HuH-7 (cell line): ENCODE measurements around the gene ASB10.

Experiments used
- DNase-seq: peaks from one replicate; pipeline ENCODE4 v3.0.0; 2011; ENCODE audit warnings: low spot score

ASB10 gene, protein sequence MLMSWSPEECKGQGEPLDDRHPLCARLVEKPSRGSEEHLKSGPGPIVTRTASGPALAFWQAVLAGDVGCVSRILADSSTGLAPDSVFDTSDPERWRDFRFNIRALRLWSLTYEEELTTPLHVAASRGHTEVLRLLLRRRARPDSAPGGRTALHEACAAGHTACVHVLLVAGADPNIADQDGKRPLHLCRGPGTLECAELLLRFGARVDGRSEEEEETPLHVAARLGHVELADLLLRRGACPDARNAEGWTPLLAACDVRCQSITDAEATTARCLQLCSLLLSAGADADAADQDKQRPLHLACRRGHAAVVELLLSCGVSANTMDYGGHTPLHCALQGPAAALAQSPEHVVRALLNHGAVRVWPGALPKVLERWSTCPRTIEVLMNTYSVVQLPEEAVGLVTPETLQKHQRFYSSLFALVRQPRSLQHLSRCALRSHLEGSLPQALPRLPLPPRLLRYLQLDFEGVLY

DNA sequence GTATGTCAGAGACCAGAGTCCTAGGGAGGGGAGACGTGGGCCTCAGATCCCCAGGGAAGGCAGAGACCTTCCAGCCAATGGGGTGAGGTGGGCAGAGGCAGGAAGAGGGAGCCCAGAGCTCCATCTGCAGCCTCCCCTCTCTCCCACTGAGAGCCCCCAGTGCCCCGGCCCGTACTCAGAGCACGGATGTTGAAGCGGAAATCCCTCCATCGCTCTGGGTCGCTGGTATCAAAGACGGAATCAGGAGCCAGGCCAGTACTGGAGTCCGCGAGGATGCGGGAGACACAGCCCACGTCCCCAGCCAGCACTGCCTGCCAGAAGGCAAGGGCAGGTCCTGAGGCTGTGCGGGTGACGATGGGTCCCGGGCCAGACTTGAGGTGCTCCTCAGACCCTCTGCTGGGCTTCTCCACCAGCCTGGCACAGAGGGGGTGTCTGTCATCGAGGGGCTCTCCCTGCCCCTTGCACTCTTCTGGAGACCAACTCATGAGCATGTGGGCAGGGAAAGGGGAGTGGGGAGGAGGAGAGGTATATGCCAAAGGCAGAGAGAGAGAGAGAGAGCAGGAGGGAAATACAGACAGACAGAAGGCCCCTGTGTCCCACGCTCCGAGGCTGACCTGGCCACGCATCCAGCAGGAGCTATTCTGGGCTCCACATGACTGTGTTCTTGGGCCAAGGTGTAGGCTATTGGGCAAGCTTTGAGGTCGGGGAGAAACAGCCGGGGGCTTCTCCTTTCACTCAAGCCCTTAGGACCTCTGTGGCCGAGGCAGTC lies at the start of gene ASB10:
Gene ASB10 (minus strand): TSS at position 611 of the 769 bp plus-strand sequence. CDS start 120 bp downstream, at position 491.
- DNase-seq, result no peak

DNA sequence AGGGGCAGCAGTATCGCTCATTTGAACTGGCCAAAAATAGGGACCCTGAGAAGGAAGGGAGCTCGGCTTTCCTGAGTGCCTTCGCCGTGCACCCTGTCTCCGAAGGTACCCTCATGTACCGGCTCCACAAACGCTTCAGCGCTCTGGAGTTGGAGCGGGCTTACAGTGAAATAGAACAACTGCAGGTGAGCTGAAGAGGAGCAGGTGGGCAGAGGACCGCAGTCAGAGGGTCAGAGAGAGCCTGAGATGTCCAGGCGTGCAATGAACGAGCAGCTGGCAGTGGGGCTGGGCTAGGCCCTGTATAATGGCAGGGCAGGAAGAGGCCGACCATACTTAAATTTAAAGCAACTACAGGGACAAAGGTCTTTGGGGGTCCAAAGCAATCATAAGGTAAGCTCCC lies 49.4 kb upstream of the ASB10 start:
- no peak for DNase-seq

DNA sequence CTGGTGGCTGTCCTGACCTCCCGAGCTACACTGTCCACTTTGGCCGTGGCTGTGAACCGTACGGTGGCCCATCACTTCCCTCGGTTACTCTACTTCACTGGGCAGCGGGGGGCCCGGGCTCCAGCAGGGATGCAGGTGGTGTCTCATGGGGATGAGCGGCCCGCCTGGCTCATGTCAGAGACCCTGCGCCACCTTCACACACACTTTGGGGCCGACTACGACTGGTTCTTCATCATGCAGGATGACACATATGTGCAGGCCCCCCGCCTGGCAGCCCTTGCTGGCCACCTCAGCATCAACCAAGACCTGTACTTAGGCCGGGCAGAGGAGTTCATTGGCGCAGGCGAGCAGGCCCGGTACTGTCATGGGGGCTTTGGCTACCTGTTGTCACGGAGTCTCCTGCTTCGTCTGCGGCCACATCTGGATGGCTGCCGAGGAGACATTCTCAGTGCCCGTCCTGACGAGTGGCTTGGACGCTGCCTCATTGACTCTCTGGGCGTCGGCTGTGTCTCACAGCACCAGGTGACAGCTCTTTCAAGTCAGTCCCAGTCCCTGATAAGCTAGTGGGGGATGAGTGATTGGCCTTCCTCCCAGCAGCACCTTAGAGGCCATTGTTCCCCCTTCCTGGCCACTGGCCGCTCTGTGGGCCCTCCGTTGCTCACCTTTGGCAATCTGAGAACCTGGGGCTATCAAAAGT lies 48.2 kb upstream of the ASB10 start:
- no peak for DNase-seq

DNA sequence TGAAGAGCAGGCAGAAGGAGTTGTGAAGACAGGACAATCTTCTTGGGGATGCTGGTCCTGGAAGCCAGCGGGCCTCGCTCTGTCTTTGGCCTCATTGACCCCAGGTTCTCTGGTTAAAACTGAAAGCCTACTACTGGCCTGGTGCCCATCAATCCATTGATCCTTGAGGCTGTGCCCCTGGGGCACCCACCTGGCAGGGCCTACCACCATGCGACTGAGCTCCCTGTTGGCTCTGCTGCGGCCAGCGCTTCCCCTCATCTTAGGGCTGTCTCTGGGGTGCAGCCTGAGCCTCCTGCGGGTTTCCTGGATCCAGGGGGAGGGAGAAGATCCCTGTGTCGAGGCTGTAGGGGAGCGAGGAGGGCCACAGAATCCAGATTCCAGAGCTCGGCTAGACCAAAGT lies 46.8 kb upstream of the ASB10 start:
- no peak for DNase-seq

DNA sequence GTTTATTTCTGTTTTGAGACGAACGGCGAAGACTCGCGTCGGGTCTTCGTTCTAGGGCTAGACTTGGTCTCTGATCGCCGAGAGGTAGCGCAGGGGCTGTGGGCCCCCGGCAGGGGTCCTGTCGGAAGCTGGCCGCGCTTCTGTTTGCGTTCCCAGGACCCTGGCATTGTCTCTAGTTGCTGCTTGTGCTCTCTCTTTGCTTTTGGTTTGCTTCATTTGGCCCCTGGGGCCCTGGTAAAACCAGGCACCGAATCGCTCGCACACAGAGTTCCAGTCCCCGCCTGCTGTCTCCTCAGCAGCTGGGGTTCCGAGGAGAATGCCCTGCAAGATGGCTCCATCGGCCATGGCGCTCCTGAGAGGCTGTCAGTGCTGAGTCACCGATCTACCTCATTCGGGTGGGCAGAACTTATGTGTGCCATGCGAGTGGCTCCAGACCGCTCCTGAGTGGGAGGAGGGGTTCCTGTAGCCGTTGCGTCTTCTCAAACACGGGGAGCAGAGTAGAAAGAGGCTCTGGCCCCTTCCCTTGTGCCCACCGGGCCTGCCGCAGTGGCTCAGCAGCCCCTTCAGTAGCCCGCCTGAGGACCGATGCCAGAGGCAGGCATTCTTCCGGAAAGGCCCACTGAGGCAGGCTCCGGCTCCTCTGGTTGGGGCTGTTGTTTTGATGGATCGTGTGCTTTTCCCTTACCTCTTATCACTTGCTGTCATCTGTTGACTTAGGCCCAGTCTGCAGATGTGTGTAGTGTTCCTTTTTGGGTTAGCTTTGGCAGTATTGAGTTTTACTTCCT lies 46.1 kb upstream of the ASB10 start:
- peak; percentile 63 for DNase-seq

DNA sequence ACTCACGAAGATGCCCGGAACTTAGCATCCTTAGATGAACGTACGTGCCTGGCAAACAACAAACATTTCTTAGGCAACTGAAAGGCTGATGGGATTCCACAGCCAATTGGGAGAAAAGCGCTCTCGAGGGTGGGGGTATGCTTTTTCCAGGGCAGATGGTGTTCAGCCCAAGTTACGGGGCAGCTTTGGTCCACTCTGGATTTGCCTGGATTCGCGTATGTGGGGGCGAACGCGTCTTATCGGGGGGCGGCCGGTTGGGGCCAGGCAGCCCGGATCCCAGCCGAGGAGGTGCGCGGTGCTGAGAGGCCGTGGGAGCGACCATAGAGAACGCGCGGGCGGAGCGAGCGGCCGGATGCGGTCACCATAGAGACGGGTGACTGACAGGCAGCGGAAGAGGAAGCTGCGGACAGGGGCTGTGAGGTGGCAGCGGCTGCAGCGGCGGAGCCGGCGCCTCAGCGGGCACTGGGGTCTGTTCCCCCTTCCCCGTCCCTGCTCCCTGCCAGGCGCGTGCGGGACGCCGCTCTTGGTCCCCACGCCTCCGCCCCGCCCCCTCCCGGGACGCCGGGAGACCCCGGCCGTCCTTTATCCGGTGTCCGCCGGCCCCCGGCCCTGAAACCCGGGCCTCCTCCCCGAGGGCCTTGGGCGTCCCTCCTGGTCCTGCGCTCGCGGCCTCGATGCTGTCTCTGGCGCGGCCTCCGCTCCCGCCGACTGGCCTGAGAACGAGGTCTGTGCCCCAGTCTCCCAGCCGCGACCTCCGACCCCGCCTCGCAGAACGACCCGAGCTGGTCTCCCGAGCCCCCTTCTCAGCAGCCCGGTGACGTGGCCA lies 45.3 kb upstream of the ASB10 start, which contains the start of gene CHPF2:
Gene CHPF2 (plus strand): TSS at position 393 of the 826 bp plus-strand sequence. CDS start 1,529 bp downstream, outside the sequence.
- peak; percentile 99 for DNase-seq

DNA sequence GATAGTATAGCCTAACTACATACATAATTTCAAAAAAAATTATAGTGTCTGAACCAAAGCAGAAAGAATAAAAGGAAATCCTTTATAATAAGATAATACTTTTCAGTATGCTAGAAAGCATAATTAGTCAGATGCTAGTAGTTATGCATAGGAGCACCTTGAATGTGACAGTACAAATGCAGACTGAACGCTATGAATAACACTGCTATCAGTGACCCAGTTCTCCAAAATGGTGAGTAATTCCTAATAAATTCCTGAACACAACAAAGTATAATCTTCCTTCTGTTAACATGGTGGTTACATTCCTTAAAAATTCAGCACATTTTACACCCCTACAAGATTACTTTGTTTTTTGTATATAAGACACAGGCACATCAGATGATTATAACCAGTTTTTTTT lies 44.0 kb upstream of the ASB10 start:
- DNase-seq, result no peak

DNA sequence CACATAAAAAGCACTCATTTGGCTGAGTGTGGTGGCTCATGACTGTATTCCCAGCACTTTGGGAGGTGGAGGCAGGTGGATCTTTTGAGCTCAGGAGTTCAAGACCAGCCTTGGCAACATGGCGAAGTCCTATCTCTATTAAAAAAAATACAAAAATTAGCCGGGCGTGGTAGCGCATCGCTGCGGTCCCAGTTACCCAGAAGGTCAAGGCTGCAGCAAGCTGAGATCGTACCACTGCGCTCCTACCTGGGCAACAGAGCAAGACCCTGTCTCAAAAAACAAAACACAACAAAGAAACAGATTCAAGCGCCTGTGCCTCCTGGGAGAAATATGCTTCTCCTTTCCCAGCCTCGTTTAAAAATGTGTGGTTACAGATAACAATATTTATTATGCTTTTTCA lies 42.2 kb upstream of the ASB10 start:
- no peak for DNase-seq

DNA sequence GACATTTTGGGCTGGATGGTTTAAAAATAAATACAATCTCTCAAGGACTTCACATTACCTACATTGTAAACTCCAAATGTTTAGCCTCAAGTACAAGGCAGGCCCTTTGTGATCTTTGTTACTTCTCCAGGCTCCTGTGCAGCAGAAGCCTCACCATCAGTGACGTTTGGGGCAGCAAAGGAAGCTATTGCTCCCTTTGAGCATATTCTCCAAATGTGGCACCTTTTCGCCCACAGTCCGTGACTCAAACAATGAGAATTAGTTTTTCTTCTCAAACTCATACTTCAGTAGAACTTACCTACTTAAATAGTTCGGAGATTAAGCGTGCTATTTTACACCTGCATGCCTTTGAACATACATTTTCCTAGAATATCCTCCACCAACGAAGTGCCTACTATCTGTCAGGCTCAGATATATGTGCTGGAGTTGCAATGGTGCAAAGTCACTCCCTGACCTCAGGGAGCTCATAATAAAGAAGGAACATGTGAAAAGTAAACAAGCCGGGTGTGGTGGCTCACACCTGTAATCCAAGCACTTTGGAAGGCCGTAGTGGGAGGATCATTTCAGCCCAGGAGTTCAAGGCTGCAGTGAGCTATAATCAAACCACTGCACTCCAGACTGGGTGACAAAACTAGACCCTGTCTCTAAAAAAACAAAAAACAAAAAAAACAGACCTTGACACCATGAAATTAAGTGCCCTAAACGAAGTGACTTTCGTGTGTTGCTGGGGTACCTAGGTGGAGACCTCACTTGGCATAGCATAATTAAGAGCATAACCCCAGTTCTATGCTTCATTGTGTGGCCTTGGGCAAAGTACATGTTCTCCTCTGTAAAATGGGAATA lies 41.2 kb upstream of the ASB10 start:
- DNase-seq, result no peak

DNA sequence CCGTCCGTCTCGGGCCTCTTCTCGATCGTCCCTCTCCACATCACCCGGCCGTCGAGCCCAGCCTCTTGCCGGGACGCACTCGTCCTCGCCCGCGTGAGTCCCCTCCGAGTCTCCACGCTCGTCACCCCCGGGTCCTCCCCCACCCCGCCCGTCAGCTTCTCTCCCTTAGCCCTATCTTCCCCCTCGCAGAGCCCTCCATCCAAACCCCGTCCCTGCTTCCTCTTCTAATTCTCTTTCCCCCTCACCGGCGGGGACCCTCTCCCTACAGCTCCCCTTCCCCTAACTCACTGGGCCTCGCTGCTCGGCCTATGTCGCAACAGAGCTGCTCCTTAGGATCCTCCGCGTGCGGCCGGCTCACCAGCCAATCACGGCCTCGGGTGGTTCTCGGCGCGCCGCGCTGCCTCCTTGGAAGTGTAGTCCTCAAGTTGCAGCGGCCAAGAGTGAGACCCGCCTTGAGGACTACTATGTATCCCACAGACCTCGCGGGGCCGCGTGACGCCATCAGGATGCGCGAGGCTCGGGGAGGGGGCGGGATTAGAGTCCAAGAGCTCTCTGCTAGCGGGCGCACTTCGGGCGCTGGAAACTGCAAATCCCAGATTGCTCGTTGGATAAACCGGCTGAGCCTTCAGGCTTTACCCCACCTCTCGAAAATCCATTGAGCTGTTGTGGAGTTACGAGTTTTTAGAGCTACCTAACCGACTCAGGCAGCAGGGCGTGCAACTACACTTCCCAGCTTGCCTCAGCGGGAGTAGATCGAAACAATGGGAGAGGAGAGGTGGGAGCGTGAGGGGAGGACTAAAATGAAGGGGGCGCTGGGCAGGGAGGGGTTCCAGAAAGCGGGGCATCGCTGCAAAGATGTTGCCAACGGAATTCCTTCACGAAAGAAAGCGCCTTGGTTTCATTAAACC lies 40.1 kb upstream of the ASB10 start, which contains the start of gene ABCF2:
Gene ABCF2 (minus strand): TSS at position 331 of the 908 bp plus-strand sequence. CDS start 747 bp downstream, outside the sequence.
- peak; percentile 99 for DNase-seq

DNA sequence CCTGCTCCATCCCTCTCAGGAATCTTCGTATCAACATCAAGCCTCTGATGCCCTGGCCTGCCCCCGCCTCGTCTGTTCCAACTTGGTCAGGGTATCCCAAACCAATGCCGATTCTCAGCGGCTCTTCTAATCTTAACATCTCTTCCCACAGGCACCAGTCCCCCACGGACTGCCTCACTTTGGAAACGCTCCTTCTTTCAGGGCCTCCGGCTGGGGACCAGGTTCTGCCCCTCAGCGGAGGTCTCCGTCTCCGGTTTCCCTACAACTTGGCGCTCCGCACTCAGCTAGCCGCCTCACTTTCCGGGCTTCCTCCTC lies 39.5 kb upstream of the ASB10 start:
- DNase-seq, result no peak

DNA sequence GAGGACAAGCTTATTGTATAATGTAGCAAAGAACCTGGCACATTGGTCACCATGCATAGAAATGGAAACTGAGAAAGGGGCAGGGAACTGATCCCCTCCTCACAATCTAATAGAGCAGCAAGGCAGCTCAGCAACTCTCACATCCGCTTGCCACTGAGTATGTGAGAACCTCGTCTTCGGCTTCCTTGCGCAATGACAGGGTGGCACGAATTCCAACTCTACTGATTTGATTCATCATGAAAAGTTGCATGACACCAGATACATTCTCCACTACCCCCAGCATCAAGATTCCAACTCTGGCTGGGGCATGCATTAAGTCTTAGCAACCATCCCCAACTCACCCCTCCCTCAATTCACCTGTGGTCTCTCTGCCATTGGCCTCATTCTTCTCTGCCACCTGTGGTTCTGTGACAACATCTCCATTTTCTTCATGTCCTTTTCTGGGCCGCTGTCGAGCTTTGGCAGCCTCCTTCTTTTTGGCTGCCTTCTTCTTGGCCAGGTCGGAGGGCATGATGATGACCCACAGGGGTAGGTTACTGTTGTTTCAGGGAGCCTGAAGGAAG lies 39.0 kb upstream of the ASB10 start:
- DNase-seq, result no peak

DNA sequence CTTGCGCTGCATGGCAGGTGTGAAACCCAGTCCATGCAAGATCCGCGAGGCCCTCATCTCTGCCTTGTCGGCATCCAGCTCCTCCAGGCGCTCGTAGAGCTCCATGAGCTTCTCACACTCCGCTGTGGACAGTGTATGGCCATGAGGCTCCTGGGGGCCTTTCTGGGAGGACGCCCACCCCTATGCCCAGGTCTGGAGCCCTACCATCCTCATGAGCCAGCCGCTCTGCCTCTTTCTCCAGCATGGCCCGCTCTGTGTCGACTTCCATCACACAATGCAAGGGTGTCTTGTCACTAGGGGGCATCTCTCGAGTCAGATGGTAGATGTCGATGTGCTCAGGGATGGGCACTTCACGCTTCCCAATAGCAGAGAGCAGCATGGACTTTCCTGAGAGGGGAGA lies 36.7 kb upstream of the ASB10 start:
- no peak for DNase-seq

DNA sequence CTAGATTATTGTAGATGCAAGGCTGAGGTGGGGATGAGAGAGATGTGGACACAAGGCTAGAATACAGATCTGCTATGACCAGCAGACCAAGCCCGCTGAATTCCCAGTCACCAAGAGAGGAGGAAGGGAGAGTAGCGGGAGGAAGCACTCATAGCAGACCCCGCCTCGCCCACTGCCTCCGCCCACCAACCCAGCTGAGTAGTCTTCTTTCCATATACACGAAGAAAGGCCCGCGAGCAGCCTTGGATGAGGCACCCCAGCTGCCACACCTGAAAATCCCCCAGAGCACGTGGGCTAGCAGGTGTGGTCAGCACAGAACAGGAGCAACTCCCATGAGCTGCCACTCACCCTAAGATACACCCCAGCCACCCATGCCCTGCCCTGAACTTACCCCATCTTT lies 31.1 kb upstream of the ASB10 start:
- DNase-seq, result no peak

DNA sequence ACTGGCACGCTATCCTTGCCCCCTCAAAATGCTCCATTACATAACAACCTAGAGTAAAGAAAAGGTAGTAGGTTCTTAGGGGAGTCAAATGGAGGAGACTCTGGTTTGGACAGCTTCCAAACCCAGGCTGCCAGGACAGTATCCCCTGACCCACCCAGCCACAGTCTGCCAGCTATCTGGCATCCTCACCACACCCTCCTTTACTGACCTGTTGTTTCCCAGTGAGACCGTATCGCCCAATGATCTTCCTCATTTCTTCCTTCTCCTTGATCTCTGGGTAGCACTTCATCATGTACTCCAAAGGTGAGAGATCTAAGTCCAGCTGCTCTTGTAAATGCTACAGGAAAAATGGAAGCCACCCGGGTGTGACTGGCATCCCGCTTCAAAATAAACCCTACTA lies 28.3 kb upstream of the ASB10 start:
- DNase-seq, result no peak

DNA sequence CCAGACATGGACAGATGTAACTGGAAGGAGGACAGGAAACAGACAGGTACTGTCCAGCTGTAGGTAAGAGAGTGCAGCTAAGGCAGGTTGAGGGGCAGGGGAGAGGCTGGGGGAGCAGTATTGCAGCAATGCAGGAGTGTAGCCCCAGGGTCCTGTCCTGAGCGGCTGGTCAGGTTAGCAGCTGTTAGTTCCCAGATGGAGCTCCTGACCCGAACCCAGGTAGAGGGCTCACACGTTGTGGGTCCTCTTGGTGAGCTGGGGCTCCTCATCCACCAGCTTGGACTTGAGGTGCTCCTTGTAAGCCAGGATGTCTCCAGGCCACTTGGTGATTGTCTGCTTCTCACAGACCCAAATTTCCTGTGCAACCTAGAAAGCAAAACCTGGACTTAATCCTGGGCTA lies 26.8 kb upstream of the ASB10 start:
- no peak for DNase-seq

DNA sequence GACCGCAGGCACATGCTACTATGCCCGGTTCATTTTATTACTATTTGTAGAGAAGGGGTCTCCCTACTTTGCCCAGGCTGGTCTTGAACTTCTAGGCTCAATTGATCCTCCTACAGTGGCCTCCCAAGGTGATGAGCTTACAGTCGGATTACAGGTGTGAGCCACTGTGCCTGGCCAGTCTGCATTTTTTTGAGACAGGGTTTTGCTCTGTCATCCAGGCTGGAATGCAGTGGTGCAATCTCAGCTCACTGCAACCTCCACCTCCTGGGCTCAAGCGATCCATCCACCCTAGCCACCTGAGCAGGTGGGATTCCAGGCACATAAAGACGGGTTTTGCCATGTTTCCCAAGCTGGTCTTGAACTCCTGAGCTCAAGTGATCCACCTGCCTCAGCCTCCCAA lies 25.6 kb upstream of the ASB10 start:
- DNase-seq, result no peak

DNA sequence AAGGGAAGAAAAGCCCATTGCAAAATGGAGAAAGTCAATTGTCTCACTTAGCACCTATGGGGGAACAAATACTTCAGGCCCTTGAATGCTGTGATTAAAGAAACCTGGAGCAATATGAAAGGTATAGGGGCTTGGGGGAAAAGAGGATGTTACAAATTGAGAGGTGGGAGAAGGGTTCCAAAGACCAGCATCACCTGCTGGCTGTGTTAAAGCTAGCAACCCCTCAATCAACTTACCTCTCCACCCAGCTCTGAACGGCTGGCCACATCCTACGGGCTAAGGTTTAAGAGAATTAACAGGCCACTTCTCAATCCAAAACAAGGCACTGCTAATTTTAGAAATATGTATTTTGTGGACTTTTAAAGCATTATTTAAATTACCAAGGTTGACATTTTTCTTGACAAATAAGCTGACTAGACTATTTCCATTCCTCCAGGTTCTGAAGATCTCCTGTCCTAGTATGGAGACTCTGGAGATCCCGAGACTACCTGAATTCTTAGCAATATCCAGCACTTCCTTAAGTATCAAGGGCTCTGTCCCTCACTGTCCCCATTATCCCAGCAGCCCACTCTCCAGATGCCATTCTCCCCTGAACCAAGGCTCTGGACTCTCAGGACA lies 24.2 kb upstream of the ASB10 start:
- DNase-seq, result no peak
